NOMO-1 (cell line): Measurements from ENCODE around the gene FIGLA.
"Not testable (repeated sequence)": the region's sequence is repeated elsewhere in the genome, so short reads cannot be mapped to it uniquely, and the experiment has no call there.

Experiments used
- DNase-seq, 2 experiments: peaks; one replicate each; lab custom pipeline; 2025; ENCODE audit not compliant: unreplicated experiment in 2 of 2; lab: John Stamatoyannopoulos, UW

Gene FIGLA

DNA sequence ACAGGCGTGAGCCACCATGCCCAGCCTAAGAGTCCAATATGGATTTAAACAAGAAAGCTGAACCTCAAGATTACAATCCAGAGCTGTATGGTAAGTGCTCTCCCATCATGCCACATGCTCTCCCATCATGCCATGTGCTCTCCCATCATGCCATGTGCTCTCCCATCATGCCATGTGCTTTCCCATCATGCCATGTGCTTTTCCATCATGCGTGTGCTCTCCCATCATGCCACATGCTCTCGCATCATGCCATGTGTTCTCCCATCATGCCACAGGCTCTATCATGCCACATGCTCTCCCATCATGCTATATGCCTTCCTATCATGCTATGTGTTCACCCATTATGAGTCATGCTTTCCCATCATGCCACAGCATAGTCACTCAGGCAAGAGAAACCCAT, 43.2 kb downstream of the FIGLA start:
- no peak for DNase-seq

DNA sequence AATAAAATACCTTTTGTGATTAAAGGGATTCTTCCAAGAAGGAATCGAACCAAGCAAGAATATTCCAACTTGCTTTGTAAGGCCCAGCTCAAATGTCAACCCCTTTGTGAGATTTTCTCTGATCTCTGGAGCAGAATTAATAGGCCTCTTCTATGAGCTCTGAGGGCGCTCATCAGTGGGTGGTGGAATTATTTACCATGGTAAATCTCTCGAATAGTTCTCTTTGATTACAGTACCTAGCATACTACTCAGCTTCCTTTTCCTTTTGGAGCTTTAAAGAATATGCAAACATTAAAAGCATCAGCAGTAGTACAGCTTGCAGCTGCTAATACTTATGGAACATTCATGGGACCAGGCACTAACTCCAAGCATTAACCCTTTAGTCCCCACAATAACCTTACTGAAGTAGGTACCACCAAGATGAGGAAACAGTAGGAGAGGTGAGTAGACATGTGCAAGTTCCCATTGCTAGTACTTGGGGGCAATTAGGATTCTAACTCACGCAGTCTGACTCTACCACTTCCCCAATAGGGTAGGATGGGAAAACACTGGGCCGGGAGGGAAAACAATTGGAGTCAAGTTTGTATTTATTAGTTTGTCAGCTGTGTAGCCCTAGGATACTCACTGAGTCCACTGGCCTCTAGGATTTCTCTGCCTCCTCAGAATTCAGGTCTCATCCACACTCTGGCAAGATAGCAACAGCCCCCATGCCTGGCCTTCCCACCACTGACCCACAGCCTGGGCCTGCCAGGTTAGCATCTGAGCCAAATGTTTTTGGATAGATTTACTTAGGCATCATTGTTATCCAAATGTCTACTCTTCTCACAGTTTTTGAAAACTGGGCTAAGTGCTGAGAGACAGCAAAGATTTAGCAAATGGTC, 44.1 kb downstream of the FIGLA start:
- no peak for DNase-seq

- no peak for DNase-seq
Observed at GRCh38 chr2:70745276-70745825, 45.1 kb downstream of the FIGLA start.

- DNase-seq = no peak
Observed at GRCh38 chr2:70744397-70744796, 46.0 kb downstream of the FIGLA start.

- no peak for DNase-seq
Observed at GRCh38 chr2:70743677-70744076, 46.8 kb downstream of the FIGLA start.

DNA sequence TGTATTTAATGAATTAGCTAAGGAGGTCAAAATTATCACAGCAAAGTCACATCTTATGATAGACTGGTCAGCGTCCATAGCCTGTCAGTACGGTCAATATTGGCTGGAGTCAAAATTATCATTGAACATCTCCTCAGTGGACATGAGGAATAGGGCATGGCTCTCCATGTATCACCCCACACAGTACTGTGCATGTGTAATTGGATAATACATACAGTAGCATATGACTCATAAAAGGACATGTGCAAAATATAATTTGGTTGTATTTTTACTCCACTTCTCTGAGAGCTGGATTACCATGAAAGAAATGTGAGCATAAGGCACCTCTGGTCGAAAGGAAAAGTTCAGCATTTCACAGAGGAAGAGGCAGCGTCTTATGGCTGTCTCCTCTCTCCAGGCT, 47.4 kb downstream of the FIGLA start:
- DNase-seq = no peak

DNA sequence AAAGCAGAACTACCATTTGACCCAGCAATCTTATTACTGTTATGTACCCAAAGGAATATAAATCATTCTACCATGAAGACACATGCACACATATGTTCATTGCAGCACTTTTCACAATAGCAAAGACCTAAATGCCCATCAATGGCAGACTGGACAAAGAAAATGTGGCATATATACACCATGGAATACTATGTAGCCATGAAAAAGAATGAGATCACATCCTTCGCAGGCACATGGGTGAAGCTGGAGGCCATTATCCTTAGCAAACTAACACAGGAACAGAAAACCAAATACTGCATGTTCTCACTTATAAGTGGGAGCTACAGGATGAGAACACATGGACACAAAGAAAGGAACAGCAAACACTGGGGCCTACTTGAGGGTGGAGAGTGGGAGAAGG, 51.0 kb downstream of the FIGLA start:
- not testable (repeated sequence) for DNase-seq

DNA sequence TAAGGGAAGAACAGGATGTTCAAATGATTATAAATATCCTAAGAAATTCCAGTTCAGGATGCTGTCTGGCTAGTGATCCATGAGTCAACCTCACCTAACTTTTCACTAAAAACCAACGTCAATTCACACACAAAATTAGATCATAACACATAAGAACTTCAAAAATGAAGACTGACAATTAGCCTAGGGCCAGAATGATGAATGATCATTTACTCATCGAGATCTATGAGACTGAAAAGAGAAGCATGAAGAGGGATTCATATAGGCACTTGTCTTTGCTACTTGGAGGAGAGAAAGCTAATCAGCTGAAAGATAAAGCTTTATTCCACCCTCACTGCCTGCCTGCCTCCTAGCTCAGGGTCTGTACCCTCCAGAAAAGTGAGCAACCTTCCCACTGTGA, 52.3 kb downstream of the FIGLA start:
- no peak for DNase-seq

GRCh38 chr2:70735071-70735470, 55.4 kb downstream of the FIGLA start:
- no peak for DNase-seq

- DNase-seq = no peak
Observed at GRCh38 chr2:70733646-70734180, 56.7 kb downstream of the FIGLA start.

DNA sequence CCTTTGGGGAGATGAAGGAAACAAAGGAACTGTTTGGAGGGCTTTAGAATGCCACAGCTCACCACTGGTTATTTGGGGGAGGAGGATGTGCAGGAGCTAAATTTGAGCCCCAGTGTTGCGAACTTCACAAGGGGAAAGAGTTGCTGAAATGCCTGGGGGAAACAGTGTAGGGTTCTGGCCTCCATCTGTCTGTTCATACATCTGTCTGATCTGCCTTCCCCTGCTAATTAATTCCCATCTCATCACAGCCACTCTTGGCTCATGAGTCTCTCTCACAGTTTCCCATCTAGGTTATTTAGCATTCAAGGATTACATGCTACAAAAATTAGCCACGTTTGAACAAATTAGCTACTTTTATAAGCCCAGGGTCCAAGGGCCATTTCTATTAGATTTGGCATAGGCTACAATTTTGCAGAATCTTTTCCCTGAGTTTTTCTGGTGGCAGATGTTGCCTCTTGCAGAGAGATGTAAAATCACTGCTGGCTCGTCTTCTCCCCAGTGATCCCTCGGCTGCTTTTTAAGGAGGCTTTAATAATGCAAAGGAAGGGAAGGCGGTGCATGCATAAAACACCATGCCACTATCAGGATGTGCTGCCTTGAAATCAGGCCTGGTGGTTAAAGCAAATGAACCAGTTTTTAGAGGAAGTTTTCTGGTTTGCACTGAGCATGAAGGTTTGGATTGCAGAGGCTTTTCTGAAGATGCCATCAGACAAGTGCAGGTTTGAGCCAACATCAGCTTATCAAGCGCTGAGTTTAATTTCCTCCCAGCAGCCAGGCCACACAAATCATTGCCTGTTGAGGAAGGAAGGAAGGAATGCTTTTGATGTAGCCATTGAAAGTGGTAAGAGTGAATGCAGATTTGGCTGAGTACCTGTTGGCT, 57.4 kb downstream of the FIGLA start:
- no peak for DNase-seq

DNA sequence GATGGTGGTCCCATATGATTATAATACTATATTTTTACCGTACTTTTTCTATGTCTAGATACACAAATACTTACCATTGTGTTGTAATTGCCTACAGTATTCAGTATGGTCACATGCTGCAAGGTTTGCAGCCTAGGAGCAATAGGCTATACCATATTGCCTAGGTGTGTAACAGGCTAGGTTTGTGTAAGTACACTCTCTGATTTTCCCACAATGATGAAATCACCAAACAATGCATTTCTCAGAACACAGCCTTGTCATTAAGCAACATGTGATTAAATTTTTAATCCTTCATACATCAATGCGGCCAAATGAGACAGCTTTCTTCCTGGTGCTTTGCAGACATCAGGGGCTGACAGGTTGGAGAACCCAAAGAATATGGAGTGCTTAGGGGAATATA, 59.7 kb downstream of the FIGLA start:
- DNase-seq = no peak

GRCh38 chr2:70729647-70730046, 60.8 kb downstream of the FIGLA start:
- DNase-seq = no peak

- no peak for DNase-seq
Observed at GRCh38 chr2:70728128-70728527, 62.3 kb downstream of the FIGLA start.
